A549 (cell line): ENCODE measurements around the gene BRINP1.

Source experiments
- CBX8 ChIP-seq: fragments of 200-600 bp; sonication (generic); IDR thresholded peaks from 2 replicates; pipeline ENCODE4 v1.6.1; 2016
- EP300 ChIP-seq, 2 experiments: fragments of >200 bp; sonication (Bioruptor Twin); formaldehyde crosslinking; IDR thresholded peaks; 2 replicates in 1 of 2; 3 replicates in 1 of 2; pipeline ENCODE4 v1.6.1; 2016 to 2017
- FOSL2 ChIP-seq, 2 experiments: fragments of 450-650 bp in 1 of 2; fragments of >200 bp in 1 of 2; sonication (Bioruptor Twin) in 1 of 2; formaldehyde crosslinking; IDR thresholded peaks; 2 replicates each; pipeline versions ENCODE4 v1.5.0 to v1.6.1; 2016 to 2020; ENCODE audit warnings: mild to moderate bottlenecking in 1 of 2, moderate library complexity in 1 of 2
- JUN ChIP-seq, 2 experiments: fragments of >200 bp; sonication (Bioruptor Twin); formaldehyde crosslinking; IDR thresholded peaks; 2 replicates in 1 of 2; 3 replicates in 1 of 2; pipeline ENCODE4 v1.6.1; 2016 to 2017
- KDM1A ChIP-seq: fragments of 200-600 bp; sonication (generic); IDR thresholded peaks from 2 replicates; pipeline ENCODE4 v1.6.1; 2016; ENCODE audit warnings: low read depth, mild to moderate bottlenecking
- MAFK ChIP-seq: fragments of 450-650 bp; IDR thresholded peaks from 2 replicates; pipeline ENCODE4 v1.6.1; 2014; ENCODE audit not compliant: partially characterized antibody
- MAX ChIP-seq: IDR thresholded peaks from 2 replicates; pipeline ENCODE4 v1.6.1; 2012
- MYC ChIP-seq: IDR thresholded peaks from 2 replicates; pipeline ENCODE4 v1.6.1; 2012; ENCODE audit warnings: mild to moderate bottlenecking, inconsistent platforms, low read length, improper control_type of control experiment, borderline replicate concordance
- POLR2A ChIP-seq: IDR thresholded peaks from 2 replicates; pipeline ENCODE4 v1.6.1; 2012; ENCODE audit warnings: mild to moderate bottlenecking, low read length
- RARB ChIP-seq: fragments of 250-450 bp; sonication (Bioruptor Pico); IDR thresholded peaks from 2 replicates; pipeline ENCODE4 v1.8.0; 2021; ENCODE audit warnings: mild to moderate bottlenecking, moderate library complexity
- TF ChIP-seq, protein P1 (sequence below): fragments of >200 bp; sonication (Bioruptor Twin); formaldehyde crosslinking; IDR thresholded peaks from 3 replicates; pipeline ENCODE4 v1.5.1; 2016

- TF ChIP-seq, protein P1, sequence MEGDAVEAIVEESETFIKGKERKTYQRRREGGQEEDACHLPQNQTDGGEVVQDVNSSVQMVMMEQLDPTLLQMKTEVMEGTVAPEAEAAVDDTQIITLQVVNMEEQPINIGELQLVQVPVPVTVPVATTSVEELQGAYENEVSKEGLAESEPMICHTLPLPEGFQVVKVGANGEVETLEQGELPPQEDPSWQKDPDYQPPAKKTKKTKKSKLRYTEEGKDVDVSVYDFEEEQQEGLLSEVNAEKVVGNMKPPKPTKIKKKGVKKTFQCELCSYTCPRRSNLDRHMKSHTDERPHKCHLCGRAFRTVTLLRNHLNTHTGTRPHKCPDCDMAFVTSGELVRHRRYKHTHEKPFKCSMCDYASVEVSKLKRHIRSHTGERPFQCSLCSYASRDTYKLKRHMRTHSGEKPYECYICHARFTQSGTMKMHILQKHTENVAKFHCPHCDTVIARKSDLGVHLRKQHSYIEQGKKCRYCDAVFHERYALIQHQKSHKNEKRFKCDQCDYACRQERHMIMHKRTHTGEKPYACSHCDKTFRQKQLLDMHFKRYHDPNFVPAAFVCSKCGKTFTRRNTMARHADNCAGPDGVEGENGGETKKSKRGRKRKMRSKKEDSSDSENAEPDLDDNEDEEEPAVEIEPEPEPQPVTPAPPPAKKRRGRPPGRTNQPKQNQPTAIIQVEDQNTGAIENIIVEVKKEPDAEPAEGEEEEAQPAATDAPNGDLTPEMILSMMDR, result no peak
- TF ChIP-seq EP300 (IDR thresholded peaks at IDR 0.05), result no peak
- no peak for TF ChIP-seq CBX8
- TF ChIP-seq RARB, result no peak
- TF ChIP-seq KDM1A, result no peak
- TF ChIP-seq MAFK, result no peak
- no peak for TF ChIP-seq POLR2A
- no peak for TF ChIP-seq JUN (IDR thresholded peaks at IDR 0.05)
- no peak for TF ChIP-seq FOSL2 (IDR thresholded peaks at IDR 0.05)
- no peak for TF ChIP-seq FOSL2 (CRISPR knock-in tag; IDR thresholded peaks at IDR 0.05)
- TF ChIP-seq MYC, result no peak
- no peak for TF ChIP-seq MAX
Measured at GRCh38 chr9:119280740-119281485, 88.3 kb downstream of the BRINP1 start.
